SH-SY5Y (cell line): ENCODE data around the gene ROBO1.

Source experiments
- GATA2 ChIP-seq: IDR thresholded peaks from 2 replicates; pipeline ENCODE4 v1.6.1; 2011; ENCODE audit warnings: mild to moderate bottlenecking, low read depth, low read length
- GATA3 ChIP-seq: IDR thresholded peaks from 2 replicates; pipeline ENCODE4 v1.6.1; 2011; ENCODE audit warnings: low read depth, mild to moderate bottlenecking, low read length, moderate library complexity

ROBO1 gene

DNA sequence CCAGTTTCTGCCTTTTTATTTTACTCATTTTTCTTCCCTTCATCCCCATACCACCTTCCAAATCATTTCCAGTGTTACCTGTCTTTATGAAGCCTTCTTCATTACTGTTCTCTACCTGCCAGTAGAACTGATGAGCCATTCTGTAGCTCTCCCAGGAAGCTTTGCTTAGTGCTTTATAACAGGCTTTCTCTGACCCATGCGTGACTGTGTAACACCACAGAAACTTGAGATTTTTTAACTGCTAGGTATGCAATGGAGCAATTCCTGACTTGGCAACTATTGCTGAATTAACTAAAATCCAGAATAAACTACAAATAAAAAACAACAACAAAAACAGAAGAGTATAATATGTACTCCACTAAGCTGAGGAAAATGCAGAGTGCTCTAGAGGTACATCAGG, 289.2 kb downstream of the ROBO1 start:
- no peak for TF ChIP-seq GATA3
- no peak for TF ChIP-seq GATA2

DNA sequence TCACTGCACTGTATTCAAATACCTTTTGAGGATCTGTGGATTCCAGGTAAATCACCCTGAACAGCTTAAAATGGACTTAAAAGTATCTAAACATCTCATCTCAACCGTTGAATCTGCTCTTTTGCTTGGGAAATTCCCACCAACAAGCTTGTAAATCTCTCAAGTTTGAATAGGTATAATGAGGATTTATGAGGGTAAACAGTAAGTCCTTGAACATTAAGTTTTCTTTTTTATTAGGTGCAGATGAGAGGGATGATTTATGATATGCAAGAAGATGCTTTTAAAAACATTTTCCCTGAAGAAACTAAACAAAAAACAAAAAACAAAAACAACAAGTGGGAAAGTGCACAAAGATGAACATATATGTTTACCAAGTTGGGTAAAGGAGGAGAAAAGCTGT, 290.6 kb downstream of the ROBO1 start:
- TF ChIP-seq GATA2, result no peak
- no peak for TF ChIP-seq GATA3

DNA sequence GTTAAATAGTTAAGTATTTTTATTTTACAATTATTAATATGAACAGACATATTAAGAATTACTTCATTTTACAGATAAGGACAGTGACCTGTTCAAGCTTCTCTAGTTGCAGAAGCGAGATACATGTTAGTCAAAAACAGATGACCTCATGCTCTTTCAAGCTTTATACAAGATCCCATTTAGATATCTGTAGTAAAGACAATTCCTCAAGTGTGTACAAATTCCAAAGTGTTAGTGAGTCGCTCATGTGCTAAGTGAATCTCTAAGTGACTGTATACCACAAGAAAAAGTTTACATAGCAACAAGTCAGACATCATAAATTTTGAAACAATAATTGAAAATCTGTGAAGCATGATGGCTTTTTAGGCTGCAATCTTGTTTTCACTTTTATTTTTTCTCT, 293.8 kb downstream of the ROBO1 start:
- TF ChIP-seq GATA3 (no peak), GATA2 (no peak)

DNA sequence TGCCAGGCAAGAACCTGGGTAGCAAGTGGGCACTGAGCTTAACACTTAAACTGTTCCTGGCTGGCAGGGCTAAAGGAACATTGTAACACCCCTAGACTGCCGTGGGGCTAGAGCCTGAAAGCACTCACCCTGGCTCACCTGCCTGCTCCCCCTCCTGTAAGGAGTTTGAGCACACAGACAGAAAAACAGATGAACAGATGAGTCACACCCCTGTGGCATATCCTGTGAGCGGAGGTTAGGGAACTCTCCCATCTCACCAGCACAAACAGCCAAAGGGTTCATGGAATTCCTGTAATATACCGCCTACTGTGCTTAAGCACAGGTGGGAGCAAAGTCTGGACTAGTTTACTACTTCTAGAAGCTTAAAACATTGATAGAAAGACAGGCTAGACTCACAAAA, 300.1 kb downstream of the ROBO1 start:
- TF ChIP-seq GATA2, result no peak
- no peak for TF ChIP-seq GATA3

DNA sequence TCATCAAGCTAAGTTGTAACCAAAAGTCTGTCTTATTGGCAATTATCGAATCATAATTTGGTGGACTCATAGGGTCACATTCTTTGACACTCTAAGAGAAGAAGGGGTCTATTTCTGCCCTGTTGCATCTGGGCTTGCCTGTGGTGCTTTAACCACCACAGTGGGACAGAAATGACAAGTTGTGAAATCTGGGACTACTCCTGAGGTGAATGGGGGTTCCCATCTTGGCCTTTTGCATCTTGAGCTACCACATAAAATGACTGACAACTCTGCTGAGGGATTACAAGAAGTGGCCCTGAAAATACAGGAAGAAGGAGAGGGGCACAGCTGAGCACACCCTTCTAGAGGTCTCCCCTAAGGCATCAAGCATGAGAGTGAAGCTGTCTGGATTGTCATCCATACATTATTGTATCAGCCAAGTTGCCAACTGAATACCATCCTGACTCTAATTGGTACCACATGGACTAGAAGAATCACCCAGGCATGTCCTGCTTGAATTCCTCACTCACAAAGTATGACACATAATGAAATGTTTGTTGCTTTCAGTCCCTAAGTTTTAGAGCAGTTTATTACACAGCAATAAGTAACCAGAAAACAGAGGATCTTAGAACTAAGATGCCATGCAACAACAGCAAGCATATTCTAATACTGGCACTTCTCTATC, 306.5 kb downstream of the ROBO1 start:
- no peak for TF ChIP-seq GATA2
- no peak for TF ChIP-seq GATA3

DNA sequence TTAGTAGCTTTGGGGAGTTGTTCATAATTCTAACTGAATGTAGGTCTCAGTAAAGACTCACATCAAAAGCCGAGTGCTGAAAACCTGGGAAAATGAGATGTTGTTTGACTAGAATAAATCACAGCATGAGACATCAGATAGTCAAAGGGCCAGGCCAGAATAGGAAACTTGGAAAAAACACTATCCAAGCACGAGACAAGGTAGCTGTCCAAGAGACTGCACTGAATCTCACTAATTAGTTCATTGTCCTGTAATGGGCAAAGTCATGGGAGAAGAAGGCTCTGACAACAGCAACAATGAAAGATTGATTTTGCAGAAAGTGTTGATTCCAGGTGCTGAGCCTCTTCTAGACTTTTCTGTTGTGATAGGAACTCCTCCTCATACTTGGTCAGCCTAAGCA, 314.2 kb downstream of the ROBO1 start:
- no peak for TF ChIP-seq GATA3
- no peak for TF ChIP-seq GATA2

DNA sequence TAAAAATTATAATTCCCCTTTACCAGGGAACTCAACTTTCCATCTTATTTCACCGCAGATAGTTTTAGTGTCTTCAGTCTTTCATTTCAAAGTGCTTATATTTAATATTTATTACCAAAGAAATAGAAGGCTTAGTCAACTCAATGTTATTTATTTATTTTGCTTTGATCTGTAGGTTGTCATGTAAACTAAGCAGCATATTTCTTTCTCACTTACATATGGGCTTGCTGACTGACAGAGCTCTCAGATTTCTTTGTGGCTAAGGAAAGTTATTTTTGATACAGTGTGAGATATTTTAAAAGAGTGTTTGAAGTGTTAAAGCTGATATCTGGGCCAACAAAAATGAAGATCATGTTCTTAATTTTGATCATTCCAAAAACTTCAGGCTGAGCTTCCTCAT, 331.4 kb downstream of the ROBO1 start:
- TF ChIP-seq GATA3 (no peak), GATA2 (no peak)

DNA sequence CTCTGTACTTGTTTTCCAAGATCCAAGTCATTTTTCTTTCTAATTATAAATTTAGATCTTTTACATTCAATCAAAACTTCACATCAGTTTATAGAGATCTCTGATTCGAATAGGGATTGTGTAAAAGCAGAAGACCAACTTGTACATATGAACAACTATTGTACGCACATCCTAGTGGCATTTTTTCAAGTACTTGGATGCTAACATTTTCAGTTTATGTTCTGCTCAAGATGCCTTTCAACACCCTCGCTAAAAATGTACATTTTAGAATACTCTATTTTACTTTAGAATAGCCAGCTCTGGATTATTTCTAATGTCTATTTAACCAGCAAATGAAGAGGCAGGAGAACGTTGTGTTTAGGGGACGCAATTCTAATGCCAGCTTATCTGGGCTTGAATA, 340.7 kb downstream of the ROBO1 start:
- TF ChIP-seq GATA3 (no peak), GATA2 (no peak)

DNA sequence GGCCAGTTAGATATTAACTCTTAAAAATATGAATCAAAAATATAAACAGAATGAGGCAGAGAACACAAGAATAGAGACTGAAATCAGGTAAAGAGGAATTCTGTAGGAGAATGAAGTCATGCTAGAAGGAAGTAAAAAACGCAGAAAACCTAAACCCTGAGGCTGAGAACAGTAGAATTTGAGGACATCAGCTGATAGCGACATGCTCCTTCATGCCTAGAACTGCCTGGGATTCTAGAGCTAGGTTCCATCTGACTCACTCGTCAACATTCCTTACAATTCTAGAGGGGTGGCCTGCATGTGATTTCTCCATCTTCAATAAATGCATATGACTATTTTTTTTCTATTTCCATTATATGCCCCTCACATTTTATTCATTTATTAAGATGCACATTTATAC, 343.0 kb downstream of the ROBO1 start:
- TF ChIP-seq GATA2, result no peak
- no peak for TF ChIP-seq GATA3

DNA sequence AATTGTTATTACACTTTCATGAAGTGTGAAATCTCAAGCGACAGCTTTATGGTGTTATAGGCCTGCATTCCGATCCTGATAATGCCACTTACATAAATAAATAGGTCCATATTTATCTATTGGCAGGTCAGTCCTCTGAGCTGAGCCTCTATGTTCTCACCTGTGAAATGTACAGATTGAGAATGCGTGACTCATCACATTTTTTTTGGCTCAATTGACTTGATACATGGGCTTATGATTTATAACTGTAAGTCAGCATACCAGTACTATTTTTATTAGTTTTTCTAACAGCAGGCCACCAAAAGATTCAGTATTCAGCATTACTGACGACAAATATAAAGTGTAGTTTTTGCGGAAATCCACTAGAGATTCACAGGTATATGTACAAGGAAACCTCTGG, 344.4 kb downstream of the ROBO1 start:
- TF ChIP-seq GATA3 (no peak), GATA2 (no peak)

DNA sequence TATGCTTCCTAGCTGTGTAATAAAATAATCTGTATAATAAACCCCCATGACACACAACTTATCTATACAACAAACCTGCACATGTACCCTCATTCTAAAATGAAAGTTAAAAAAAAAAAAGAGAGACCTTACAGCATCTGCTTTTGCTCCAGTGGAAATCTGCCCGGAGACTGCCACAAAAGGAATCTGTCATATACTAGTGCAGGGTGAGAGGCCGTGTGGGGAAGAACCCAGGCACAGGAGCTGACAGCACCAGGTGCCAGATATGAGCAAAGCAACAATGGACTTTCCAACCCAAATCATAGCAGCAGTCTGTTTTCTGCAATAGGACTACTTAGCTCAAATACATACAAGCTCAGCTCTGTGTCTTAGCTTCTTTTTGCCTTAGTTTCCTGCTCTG, 346.5 kb downstream of the ROBO1 start:
- no peak for TF ChIP-seq GATA3
- no peak for TF ChIP-seq GATA2

DNA sequence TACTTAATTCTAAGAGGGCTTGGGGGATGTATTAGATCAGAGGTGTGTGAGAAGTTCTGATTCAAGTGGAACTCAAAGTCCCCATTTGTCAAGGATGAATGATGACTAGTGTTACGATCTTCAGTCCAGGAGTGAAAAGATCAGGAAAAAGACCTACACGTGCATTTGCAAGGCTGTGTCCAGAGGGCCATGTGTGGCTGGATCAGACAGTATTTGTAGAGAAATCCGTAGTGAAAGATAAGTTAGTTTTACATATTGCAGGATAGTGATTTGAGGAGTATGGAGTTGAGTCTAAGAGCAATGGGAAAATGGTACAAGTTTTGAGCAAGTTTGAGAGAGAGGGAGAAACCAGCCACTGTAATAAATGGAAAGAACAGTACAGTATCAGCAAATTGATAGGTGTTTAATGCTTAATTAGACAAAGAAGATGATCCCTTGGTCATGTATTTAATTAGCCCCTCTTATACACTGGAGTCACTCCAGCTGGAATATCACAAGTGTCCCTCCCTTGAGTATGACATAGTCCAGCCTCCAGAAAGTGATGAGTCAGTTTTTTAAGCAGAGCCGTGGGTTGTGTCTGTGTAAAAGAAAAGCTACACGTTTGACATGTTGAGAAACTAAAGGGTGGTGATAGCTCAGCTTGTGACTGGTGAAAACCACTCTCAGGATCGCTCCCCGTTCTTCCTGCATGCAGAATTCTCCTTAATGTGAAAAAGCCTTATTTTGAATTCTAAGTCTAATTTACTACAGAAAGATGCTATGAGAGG, 348.8 kb downstream of the ROBO1 start:
- TF ChIP-seq GATA3 (no peak), GATA2 (no peak)

DNA sequence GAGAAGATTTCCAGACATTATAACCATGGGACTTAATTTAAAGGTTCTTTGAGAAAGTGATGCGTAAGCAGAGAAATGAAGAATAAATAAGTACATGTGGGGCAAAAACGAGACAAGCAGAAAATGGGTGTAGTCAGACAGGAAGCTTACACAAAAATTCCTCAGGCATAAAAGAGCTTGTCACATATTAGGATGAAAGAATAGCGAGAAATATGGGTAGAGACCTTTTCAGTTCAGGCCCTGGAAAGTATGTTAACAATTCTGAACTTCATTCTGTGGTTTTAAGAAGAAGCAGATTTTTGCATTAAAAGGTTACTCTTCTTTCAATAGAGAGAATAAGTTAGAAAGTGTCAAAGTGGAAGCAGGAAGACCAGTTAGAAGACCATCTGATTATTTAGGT, 352.4 kb downstream of the ROBO1 start:
- no peak for TF ChIP-seq GATA2
- no peak for TF ChIP-seq GATA3

DNA sequence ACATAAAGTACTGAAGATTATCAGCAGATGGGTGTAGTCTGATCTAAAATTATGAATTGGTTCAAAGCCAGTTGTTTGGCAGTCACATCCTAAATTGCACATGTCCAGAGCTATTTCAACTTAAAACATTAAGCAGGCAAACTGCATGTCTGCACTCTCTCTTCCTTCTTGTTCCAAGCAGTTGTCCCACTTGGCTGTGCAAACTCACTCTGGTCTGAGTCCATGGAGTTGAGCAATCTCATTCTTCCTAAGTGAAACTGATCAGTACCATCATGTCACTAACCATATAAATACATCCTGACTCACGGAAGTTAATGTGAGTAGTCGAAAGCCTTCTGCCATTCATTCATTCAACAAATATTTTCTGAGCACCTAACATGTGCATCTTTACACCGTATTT, 353.0 kb downstream of the ROBO1 start:
- TF ChIP-seq GATA3 (no peak), GATA2 (no peak)

DNA sequence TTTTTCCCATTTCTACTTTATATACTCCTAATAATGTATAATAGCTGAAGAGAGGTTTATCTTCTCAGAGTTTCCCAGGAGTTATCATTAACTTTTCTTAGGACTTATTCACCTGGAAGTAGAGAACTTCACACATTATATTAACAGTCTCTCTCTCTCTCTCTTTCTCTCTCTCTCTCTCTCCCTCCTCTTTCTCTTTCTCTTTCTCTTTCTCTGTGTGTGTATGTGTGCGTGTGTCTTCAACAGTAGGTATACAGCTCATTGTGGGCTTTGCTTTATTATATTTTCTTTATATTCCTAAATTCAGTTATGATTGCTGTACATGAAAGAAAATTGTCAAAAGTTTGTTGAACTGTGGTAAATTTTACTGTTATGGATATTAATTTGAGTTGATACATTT, 353.8 kb downstream of the ROBO1 start:
- TF ChIP-seq GATA3 (no peak), GATA2 (no peak)

DNA sequence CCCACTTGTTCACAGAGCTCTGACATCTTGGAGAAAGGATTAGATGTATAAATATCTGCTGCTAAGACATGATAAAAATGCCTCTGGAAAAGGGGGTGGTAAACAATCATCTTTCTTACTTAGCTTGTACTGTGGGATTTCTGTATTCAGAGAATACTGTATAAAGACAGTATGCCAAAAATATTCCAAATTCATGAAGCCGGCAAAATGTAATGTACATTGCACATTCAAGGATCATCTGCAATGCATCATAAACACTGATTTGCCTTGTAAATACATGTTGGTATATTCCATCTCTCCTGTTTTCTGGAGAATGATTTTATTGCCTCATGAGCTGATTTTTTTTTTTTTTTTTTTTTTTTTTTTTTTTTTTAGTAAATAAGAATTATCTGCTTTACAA, 355.3 kb downstream of the ROBO1 start:
- TF ChIP-seq GATA2 (no peak), GATA3 (no peak)
